ENCODE measurements around the gene FHOD1.

The FHOD1 gene

GRCh38 chr16:67226804-67227566 is 20.3 kb downstream of the FHOD1 start, which contains the start of gene TMEM208 (continued):
- TF ChIP-seq ZNF280D (tag by site-specific recombination; IDR thresholded peaks at IDR 0.05) = no peak
- no peak for TF ChIP-seq ZNF132 (tag by site-specific recombination; IDR thresholded peaks at IDR 0.05; ENCODE audit: borderline replicate concordance)
- peak; percentile 94 for TF ChIP-seq KLF16 (tag by site-specific recombination; IDR thresholded peaks at IDR 0.05)
- TF ChIP-seq ZNF248 (tag by site-specific recombination; IDR thresholded peaks at IDR 0.05) = no peak
- TF ChIP-seq ZEB2 (tag by site-specific recombination; IDR thresholded peaks at IDR 0.05) = peak; percentile 60
- peak; percentile 83 for TF ChIP-seq KLF1 (tag by site-specific recombination; IDR thresholded peaks at IDR 0.05)
- TF ChIP-seq ZNF664 (tag by site-specific recombination; IDR thresholded peaks at IDR 0.05) = no peak; the same call in 1 of the 2 replicates
- no peak for TF ChIP-seq ZNF18 (tag by site-specific recombination; IDR thresholded peaks at IDR 0.05)
- TF ChIP-seq ZSCAN18 (tag by site-specific recombination; IDR thresholded peaks at IDR 0.05) = 0 out of 2 replicates have a peak, but pooled peaks have one; percentile 38
- TF ChIP-seq PBX3 (CRISPR knock-in tag; IDR thresholded peaks at IDR 0.05) = peak; percentile 32; the same call in 1 of the 2 replicates
- TF ChIP-seq ZNF776 (tag by site-specific recombination; IDR thresholded peaks at IDR 0.05; ENCODE audit: borderline replicate concordance) = peak; percentile 100
- TF ChIP-seq ZNF837 (tag by site-specific recombination; IDR thresholded peaks at IDR 0.05) = no peak
- TF ChIP-seq SP7 (tag by site-specific recombination; IDR thresholded peaks at IDR 0.05) = peak; percentile 72
- TF ChIP-seq ZNF324 (tag by site-specific recombination; IDR thresholded peaks at IDR 0.05) = 0 out of 2 replicates have a peak, but pooled peaks have one; percentile 44
- no peak for TF ChIP-seq ZNF274 (IDR thresholded peaks at IDR 0.05; ENCODE audit: low read length)
- TF ChIP-seq ZNF274 (tag by site-specific recombination; IDR thresholded peaks at IDR 0.05; ENCODE audit: borderline replicate concordance) = no peak
- peak; percentile 99 for TF ChIP-seq SP3 (tag by site-specific recombination; IDR thresholded peaks at IDR 0.05)
- no peak for TF ChIP-seq ZFP41 (tag by site-specific recombination; IDR thresholded peaks at IDR 0.05; ENCODE audit: borderline replicate concordance)
- TF ChIP-seq REPIN1 (tag by site-specific recombination; IDR thresholded peaks at IDR 0.05; ENCODE audit: low read depth) = no peak
- TF ChIP-seq ZNF37A (tag by site-specific recombination; IDR thresholded peaks at IDR 0.05) = no peak
- TF ChIP-seq SCRT2 (tag by site-specific recombination; IDR thresholded peaks at IDR 0.05) = no peak
- TF ChIP-seq ZNF623 (tag by site-specific recombination; IDR thresholded peaks at IDR 0.05) = no peak
- TF ChIP-seq ZNF677 (tag by site-specific recombination; IDR thresholded peaks at IDR 0.05) = no peak
- no peak for TF ChIP-seq TCF7L2 (IDR thresholded peaks at IDR 0.05; ENCODE audit: borderline replicate concordance, low read depth, low read length)
- TF ChIP-seq ZFP37 (tag by site-specific recombination; IDR thresholded peaks at IDR 0.05) = no peak
- peak; percentile 59; the same call in 1 of the 2 replicates for TF ChIP-seq KLF17 (tag by site-specific recombination; IDR thresholded peaks at IDR 0.05)
- TF ChIP-seq ZNF48 (tag by site-specific recombination; IDR thresholded peaks at IDR 0.05) = no peak
- TF ChIP-seq ZNF394 (tag by site-specific recombination; IDR thresholded peaks at IDR 0.05; ENCODE audit: borderline replicate concordance) = no peak
- TF ChIP-seq ZNF169 (tag by site-specific recombination; IDR thresholded peaks at IDR 0.05) = no peak
- TF ChIP-seq ZNF621 (tag by site-specific recombination; IDR thresholded peaks at IDR 0.05) = no peak
- peak; percentile 99 for TF ChIP-seq ZXDB (tag by site-specific recombination; IDR thresholded peaks at IDR 0.05)
- TF ChIP-seq BCL11B (tag by site-specific recombination; IDR thresholded peaks at IDR 0.05; ENCODE audit: low read depth) = no peak
- TF ChIP-seq ZNF660 (tag by site-specific recombination; IDR thresholded peaks at IDR 0.05) = peak; percentile 54

All from HEK293 (cell line).